Chondrocyte (in vitro differentiated cells): Measurements from ENCODE around the gene GPSM1. TPM values are rescaled to one million over a fixed set of nuclear protein-coding genes. Genes with fewer than 3 reads are reported as not detected.

Experiments used
- DNase-seq: peaks from one replicate; pipeline ENCODE4 v3.0.0; 2021; ENCODE audit warnings: mixed read lengths, low spot score
- H3K27ac Mint-ChIP-seq: one replicate; pipeline ENCODE4 v1.8.0; 2021; ENCODE audit warnings: mild to moderate bottlenecking, moderate library complexity, mixed read lengths; ENCODE audit not compliant: unreplicated experiment
- H3K27me3 Mint-ChIP-seq: 2 replicates; pipeline ENCODE4 v1.8.0; 2021; ENCODE audit warnings: low read depth, mixed read lengths
- H3K36me3 Mint-ChIP-seq: 2 replicates; pipeline ENCODE4 v1.8.0; 2021; ENCODE audit warnings: low read depth, mixed read lengths
- H3K4me1 Mint-ChIP-seq: 2 replicates; pipeline ENCODE4 v1.8.0; 2021; ENCODE audit warnings: low read depth, mild to moderate bottlenecking, mixed read lengths
- H3K4me3 Mint-ChIP-seq: one replicate; pipeline ENCODE4 v1.8.0; 2021; ENCODE audit warnings: mild to moderate bottlenecking, moderate library complexity, mixed read lengths; ENCODE audit not compliant: unreplicated experiment
- H3K9me3 Mint-ChIP-seq: 2 replicates; pipeline ENCODE4 v1.8.0; 2021; ENCODE audit warnings: low read depth, mixed read lengths
- CTCF ChIP-seq: fragments of 200-600 bp; sonication (generic); IDR thresholded peaks from 2 replicates; pipeline ENCODE4 v1.5.0; 2021; ENCODE audit warnings: antibody characterized with exemption, mild to moderate bottlenecking, moderate library complexity
- total RNA-seq: library from RNA; stranded (reverse); gene quantifications from 3 replicates; pipeline ENCODE4 v1.2.1, GENCODE V29; 2021

Gene GPSM1
- total RNA-seq, 1 donor from 2014 or later, result 40.0 TPM

DNA sequence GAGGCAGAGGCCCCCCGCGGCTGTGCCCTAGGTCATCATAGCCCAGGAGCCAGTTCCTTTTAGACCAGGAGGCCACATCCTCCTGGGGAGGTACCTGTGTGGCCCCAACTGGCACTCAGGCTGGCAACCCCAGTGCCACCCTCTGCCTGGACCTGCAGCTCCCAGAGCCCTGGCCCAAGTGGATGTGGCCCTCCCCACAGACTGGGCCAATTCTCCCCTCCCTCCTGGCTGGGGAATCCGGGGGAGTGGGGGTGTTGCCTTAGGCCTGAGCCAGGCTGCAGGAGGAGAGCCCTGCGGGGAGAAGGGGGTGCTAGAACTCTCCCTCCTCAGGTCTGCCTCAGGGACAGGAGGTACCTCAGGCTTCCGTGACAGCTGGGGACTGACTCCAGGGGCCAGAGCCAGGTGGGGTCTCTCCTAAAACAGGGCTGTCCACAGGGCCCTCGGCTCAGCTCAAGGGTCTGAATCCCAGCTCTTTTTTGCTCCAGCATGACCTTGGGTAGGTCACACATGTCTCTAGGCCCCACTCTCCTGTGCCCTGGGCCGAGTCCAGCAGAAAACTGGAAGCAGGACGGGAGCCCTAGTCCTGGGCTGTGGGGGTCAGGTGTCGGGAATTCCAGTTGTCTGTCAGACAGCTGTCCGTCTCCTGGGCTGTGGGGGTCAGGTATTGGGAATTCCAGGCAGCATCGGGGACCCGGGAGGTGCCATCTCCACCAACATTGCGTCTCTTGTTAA, 26.6 kb downstream of the GPSM1 start:
- peaks cover 11% of the 10 kb centered on the region for H3K4me1 Mint-ChIP-seq

DNA sequence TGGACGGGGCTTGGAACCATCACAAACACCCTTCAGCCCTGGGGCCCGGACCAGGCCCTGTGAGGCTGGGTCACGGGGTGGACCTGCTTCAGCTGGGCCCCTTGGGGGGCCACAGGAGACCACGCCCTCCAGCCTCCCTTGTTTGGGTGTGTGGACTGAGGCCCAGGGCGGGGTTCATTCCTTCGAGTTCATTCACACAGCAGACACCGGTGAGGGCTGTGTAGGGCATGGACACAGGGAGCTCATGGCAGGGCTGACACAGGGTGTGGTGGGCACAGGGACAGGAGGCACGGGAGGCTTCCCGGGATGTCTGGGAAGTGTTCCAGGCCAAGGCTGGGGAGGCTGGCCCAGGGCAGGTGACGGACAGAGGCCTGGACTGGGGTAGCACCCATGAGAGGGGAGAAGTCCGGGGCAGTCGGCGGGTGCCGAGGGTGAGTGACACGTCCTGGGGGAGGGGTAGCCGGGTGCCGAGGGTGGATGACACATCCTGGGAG, 27.3 kb downstream of the GPSM1 start:
- DNase-seq, result no peak
- no peaks in the 10 kb centered on the region for H3K9me3 Mint-ChIP-seq
- H3K27ac Mint-ChIP-seq, result peak overlapping the region; percentile 75
- H3K4me3 Mint-ChIP-seq, result no peak overlapping the region
- no peaks in the 10 kb centered on the region for H3K36me3 Mint-ChIP-seq
- H3K27me3 Mint-ChIP-seq, result no peaks in the 10 kb centered on the region
- H3K4me1 Mint-ChIP-seq, result peaks cover 11% of the 10 kb centered on the region
- no peak for TF ChIP-seq CTCF

More for the DNA sequence above, 26.6 kb downstream of the GPSM1 start:
- Mint-ChIP-seq H3K9me3 (no peaks in the 10 kb centered on the region), H3K27me3 (no peaks in the 10 kb centered on the region), H3K36me3 (no peaks in the 10 kb centered on the region), H3K27ac (peak overlapping the region; percentile 75), H3K4me3 (no peak overlapping the region)
- TF ChIP-seq CTCF, result no peak
- DNase-seq, result no peak

DNA sequence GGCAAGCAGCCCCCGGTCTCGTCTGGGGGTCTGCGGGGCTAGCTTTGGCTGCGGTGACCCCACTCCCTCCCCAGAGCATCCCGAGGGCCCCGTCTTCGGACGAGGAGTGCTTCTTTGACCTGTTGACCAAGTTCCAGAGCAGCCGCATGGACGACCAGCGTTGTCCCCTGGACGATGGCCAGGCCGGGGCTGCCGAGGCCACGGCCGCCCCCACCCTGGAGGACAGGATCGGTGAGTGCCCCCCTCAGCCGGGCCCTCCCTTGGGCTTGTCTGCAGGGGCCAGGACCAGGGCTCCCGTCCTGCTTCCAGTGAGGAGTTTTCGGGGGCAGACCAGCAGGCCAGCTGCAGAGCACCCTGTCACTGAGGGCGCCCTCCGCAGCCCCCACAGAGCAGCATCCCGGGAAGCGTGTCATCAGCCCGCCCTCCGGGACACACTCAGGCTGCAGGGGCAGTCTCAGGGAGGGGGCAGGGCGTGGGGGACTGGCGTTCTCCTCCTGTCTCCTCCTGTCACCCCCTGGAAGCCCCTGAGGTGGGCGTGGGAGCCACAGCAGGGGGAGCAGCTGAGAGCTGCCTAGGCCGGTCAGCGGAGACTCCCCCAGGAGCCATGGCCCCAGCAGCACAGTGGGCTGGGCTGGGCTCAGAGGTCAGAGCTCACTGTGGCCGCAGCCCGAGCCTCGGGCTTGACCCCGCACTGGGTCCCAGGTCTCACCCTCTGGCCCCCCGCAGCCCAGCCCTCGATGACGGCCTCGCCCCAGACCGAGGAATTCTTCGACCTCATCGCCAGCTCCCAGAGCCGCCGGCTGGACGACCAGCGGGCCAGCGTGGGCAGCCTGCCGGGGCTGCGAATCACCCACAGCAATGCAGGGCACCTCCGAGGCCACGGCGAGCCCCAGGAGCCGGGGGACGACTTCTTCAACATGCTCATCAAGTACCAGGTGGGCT, 28.5 kb downstream of the GPSM1 start:
- Mint-ChIP-seq H3K36me3 (no peaks in the 10 kb centered on the region), H3K27me3 (no peaks in the 10 kb centered on the region), H3K4me3 (no peak overlapping the region), H3K27ac (no peak overlapping the region), H3K4me1 (peaks cover 11% of the 10 kb centered on the region), H3K9me3 (no peaks in the 10 kb centered on the region)
- no peak for TF ChIP-seq CTCF
- no peak for DNase-seq

- no peak for DNase-seq
- H3K36me3 Mint-ChIP-seq, result no peaks in the 10 kb centered on the region
- TF ChIP-seq CTCF, result no peak
- peaks cover 11% of the 10 kb centered on the region for H3K4me1 Mint-ChIP-seq
- H3K27me3 Mint-ChIP-seq, result no peaks in the 10 kb centered on the region
- no peak overlapping the region for H3K4me3 Mint-ChIP-seq
- H3K27ac Mint-ChIP-seq, result no peak overlapping the region
- no peaks in the 10 kb centered on the region for H3K9me3 Mint-ChIP-seq
Observed at GRCh38 chr9:136357202-136357725, 29.9 kb downstream of the GPSM1 start.

- Mint-ChIP-seq H3K27ac (no peak overlapping the region), H3K4me3 (no peak overlapping the region), H3K27me3 (no peaks in the 10 kb centered on the region), H3K4me1 (peaks cover 16% of the 10 kb centered on the region), H3K9me3 (no peaks in the 10 kb centered on the region), H3K36me3 (no peaks in the 10 kb centered on the region)
- TF ChIP-seq CTCF, result no peak
- DNase-seq, result no peak
Observed at GRCh38 chr9:136358016-136358415, 30.7 kb downstream of the GPSM1 start.
